Stimulated activated CD4-positive, alpha-beta T cell treated with anti-CD3 and anti-CD28 coated beads, Interleukin-15, amount 100 ng/mL, for 48 hours (primary cell): ENCODE results near the gene SLC8A2.
A peak's percentile ranks its signal among the peaks of the same experiment; 100 is the strongest.
"Not testable (repeated sequence)": the region's sequence is repeated elsewhere in the genome, so short reads cannot be mapped to it uniquely, and the experiment has no call there.

Experiments used
- DNase-seq, 2 donors: peaks; one replicate each; pipeline ENCODE4 v3.0.0-alpha.2; 2020; ENCODE audit warnings: low read depth in 2 of 2

Gene SLC8A2

DNA sequence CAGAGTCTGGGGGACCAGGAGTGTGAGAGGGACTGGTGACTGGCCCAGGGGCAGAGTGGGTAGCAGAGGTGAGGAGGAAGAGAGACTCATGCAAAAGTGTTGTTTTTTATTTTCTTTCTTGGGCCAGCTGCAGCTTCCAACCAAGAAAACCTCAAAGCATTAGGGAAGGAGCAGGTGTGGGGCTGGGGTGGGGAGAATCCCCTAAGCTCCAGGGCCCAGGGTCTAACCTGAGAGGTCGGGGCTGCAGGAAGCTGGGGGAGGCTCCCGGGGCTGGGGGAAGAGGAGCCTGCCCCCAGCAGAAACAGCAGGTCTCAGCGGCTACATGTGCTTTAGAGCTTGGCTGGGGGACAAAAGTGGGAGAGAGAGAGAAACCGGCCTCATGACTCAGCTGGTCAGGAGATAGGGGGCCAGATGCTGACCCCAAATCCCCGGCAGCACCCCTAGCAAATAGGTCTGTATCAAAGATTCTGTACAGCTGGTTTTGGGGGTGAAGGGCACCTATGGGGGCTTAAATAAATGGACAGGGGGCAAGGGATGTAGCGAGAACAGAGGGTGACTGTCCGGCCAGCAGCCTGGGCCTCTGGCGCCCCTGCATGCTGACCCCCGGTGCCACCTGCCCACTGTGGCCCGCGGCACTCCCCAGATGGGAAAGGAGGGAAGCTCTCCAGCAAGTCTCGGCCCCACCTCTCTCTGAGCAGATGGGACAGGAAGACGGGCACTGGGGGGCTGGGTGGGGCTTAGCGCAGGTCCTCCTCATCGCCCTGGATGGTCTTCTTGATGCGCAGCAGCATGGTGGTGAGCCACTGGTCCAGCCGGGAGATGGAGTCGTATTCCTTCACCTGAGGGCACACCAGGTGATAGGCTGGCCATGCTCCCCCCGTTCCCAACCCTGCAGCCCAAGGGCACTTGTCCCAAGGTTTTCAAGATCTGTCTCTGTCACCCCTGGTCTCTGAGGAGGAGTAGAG is 16.1 kb upstream of the SLC8A2 start:
- DNase-seq = no peak

DNA sequence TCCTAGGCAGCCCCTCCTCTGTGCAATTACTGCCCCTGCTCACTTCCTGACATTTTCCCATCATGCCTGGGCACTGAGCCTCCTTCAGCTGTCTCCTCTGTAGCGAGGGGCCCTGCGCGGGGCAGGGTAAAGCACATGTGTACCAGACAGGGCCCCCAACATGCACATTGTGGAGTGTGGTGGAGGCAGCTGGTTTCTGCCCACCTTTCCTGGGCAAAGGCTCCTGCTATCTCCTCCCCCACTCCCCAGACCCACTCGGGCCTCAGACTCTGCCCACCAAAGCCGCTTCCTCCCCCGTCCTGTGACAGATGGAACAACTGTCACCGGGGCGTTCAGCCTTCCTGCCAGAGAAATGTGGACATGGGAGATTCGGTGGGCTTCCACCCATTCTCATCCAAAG is 15.2 kb upstream of the SLC8A2 start:
- no peak for DNase-seq

GRCh38 chr19:47486220-47486619 is 14.5 kb upstream of the SLC8A2 start:
- DNase-seq = not testable (repeated sequence)

DNA sequence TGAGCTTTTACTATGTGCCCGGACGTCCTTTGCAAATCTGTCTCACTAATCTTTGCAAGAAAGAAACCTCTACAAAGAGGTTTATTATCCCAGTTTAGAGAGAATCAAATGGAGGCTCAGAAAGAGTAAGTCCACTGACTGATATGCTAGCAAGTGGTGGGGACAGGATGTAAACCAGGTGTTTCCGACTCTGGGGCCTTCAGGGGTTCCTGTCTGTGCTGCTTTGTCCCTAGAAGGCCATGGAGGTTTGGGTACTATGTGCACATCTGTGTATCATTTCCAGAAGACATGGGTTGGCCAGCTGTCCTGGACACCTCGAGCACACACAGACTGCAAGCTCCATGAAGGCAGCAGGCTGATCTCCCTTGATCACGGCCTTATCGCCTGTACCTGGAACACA is 13.5 kb upstream of the SLC8A2 start:
- no peak for DNase-seq

- DNase-seq = peak; percentile 85 to 86
Measured at GRCh38 chr19:47483800-47484690, 12.4 kb upstream of the SLC8A2 start, which contains the start of gene KPTN. TSS of gene KPTN (minus strand) at chr19:47484219. CDS start at chr19:47484160, 59 bp downstream.

DNA sequence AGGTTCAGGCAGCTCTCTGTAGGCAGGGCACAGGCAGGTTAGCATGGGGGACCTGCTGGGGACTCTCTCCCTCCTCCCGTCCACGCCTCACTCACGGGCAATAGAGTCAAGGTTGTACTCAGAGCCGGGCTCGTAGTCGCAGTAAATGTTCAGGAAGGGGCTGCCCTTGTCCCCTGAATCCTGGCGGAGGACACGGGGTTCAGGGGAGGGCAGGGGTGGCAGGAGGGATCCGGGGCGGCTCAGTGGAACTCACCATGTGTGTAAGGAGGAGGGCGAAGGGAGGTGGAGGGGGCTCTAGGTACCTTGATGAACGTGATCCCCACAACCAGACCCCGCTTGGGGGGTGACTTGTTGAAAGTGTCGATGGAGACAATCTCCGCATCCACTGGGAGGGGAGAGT is 11.5 kb upstream of the SLC8A2 start:
- no peak for DNase-seq

- DNase-seq = no peak
Measured at GRCh38 chr19:47481460-47482052, 9.9 kb upstream of the SLC8A2 start.

DNA sequence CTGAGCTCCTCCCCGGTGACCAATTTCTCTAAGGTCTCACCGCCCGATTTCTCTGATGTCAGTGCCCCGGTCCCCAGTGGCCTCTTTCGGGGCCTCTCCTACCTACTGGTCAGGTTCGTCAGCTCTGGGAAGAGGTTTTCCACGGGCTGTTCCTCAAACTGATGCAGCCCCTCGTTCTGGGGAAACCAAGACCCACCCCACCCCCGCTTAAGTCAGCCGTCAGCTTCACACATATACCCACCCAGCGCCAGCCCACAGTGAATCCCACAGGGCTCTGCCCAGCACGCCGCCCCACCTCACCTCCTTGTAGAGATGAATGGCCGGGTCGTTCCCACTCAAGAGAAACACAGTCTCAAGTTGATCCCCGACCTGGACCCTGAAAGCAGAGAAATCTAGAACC is 9.0 kb upstream of the SLC8A2 start:
- DNase-seq = no peak

DNA sequence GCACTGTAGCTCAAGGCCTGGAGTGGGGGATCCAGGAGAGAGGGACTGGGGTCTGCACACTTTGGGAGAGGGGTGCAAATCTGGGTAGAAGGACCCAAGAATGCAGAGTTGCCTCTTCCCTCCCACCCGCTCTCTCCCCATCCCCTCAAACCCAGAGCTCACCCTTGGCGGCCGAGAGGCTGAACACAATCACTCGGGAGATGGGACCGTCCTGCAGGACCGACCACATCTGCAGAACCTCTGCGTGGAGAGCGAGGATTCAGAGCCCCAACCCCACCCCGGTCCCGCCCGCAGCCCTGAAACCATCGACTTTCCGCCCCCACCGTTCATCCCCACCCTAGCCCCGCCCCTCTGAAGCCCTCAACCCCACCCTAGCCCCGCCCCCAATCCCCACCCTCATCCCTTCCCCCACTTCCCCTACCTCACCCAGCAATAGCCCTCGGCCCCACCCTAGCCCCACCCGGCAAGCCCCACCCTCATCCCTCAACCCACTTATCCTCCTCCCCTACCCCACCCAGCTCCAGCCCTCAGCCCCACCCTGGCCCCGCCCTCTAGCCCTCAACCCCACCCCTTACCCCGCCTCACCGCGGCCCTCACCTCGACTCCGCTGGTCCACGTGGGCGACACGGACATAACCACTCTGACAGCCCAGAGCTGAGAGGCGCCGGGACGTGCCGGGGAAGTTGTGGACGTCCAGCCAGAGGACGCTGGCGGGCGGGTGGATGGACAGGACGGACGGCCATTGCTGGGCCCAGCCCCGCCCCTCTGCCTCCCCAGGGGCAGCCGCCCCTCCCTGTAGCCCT is 8.2 kb upstream of the SLC8A2 start:
- no peak for DNase-seq

- DNase-seq = no peak
Measured at GRCh38 chr19:47476438-47476972, 4.8 kb upstream of the SLC8A2 start.

DNA sequence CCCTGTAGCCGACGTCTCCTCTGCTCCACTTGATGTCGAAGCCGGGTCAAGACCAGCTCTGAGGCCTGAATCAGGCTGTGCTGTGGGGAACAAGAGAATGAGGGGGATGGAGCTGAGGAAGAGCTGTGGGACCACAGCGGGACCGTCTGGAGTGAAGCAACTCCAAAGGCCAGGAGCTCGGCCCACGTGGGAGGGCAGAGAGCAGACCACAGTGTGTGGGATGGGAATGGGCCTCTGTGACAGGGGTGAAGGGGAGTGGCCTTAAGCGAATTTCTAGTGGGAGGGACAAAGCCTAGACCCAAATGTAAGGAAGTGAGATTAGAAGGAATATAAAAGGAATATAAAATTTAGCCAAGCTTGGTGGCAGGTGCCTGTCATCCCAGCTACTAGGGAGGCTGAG is 3.8 kb upstream of the SLC8A2 start:
- DNase-seq = no peak

GRCh38 chr19:47473336-47473735 is 1.6 kb upstream of the SLC8A2 start:
- no peak for DNase-seq

DNA sequence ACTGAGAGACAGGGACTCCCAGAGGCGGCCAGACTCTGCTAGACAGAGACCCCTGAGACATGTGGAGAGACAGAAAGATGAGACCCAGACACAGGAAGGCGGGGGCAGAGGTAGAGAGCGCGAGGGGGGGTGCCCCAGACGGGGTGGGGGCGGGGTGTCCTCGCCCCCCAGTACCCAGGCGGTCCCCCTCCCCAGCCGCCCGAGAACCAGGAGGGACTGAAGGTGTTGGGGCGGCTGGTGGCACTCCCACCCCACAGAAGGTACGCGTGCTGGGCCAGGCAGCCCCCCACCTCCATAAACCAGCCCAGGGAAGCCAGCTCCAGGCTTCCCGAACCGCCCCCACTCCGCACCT is 336 bp downstream of the SLC8A2 start:
- DNase-seq = no peak

GRCh38 chr19:47470447-47471195 is 1.1 kb downstream of the SLC8A2 start:
- DNase-seq = no peak

GRCh38 chr19:47469719-47470118 is 2.0 kb downstream of the SLC8A2 start:
- DNase-seq = no peak

DNA sequence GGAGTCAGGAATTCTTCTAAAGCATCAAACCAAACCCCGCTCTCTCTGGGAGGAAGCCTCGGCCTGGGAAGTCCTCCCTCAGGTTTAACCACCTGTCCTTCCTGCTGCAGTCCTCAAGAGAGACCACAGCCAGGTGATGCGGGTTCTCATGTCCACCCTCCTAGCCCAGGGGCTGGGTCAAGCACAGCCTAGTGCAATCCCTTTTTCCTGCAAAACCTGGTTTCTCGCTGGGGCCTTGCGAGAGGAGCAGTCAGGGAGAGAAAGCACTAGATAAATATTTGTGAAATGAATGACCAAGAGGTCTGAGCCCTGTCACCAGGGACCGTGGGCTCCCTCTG is 2.4 kb downstream of the SLC8A2 start:
- no peak for DNase-seq

DNA sequence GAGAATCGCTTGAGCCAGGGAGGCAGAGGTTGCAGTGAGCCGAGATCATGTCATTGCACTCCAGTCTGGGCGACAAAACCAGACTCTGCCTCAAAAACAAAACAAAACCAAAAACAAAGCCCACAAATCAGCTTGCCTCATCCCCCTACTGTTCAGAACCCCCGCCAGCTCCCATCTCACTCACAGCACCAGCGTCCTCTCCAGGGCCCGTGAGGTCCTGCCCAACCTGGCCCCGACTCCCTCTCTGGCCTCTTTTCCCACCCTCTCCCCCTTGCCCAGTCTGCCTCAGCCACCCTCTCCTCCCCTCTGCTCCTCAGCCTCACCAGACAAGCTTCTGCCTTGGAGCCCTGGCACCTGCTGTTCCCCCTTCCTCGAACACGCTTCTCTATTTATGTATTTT is 3.8 kb downstream of the SLC8A2 start:
- DNase-seq = no peak

- no peak for DNase-seq
Measured at GRCh38 chr19:47465957-47466356, 5.7 kb downstream of the SLC8A2 start.

- DNase-seq = no peak
Measured at GRCh38 chr19:47464675-47465419, 6.8 kb downstream of the SLC8A2 start.

DNA sequence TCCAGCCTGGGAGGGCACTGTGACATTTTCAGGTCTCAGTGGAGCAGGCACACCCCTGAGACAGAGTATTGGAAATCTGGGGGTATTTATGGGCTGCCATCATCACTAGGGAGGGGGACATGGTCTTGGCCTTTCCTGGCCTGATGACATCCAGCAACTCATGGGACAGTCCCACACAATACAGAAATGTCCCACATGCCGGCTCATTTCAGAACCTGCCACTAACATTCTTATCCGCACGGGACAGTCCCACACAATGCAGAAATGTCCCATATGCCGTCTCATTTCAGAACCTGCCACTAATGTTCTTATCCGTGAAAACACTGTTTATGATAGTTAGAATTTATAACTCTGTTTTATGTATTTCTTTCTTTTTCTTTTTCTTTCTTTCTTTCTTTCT is 9.8 kb downstream of the SLC8A2 start:
- no peak for DNase-seq
